ENCODE results near the gene RHCG.

DNA sequence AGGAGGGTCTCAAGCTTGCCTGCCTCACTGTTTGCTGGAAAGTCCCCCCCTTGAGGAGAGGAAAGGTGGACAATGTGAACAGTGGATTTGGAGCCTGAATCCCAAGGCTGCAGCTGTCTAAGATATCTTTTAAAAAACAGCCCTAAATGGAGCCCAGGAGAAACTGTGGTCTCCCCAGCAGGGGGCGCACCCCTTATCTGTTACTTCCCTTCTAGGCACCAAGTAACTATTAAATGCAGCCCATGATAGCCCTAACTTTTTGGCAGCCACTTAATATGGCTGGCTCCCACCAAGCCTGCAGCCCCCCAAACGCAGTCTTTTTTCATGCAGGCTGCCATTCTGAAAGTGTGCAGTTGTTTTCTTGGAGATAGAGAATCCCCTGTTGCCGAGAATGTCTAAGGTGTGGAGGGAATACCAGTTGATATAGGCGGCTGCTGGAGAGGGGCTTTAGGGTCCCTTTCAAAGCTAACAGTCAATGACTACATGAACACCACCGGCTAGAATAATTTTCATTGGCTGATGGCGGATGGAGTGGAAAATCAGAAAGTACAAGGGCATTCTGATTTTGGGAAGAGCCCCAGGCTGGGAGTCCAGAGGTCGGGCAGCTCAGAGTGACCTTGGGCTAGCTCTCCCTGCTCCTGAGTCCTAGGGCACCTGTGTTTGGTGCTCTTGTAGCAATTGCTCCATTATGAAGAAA, 1.3 kb downstream of the RHCG start:
- no peak for TF ChIP-seq POLR2A (IDR thresholded peaks at IDR 0.05)
- TF ChIP-seq, protein P1, sequence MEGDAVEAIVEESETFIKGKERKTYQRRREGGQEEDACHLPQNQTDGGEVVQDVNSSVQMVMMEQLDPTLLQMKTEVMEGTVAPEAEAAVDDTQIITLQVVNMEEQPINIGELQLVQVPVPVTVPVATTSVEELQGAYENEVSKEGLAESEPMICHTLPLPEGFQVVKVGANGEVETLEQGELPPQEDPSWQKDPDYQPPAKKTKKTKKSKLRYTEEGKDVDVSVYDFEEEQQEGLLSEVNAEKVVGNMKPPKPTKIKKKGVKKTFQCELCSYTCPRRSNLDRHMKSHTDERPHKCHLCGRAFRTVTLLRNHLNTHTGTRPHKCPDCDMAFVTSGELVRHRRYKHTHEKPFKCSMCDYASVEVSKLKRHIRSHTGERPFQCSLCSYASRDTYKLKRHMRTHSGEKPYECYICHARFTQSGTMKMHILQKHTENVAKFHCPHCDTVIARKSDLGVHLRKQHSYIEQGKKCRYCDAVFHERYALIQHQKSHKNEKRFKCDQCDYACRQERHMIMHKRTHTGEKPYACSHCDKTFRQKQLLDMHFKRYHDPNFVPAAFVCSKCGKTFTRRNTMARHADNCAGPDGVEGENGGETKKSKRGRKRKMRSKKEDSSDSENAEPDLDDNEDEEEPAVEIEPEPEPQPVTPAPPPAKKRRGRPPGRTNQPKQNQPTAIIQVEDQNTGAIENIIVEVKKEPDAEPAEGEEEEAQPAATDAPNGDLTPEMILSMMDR (IDR thresholded peaks at IDR 0.05) = no peak
